HFFc6 (cell line): Measurements from ENCODE around the gene OLFML2B. TPM values are rescaled to one million over a fixed set of nuclear protein-coding genes. Genes with fewer than 3 reads are reported as not detected.

Experiments
- DNase-seq: peaks from one replicate; pipeline ENCODE4 v3.0.0-alpha.2; 2018
- H3K27ac Mint-ChIP-seq: 2 replicates; pipeline ENCODE4 v1.8.0; 2020; ENCODE audit warnings: mild to moderate bottlenecking, mixed read lengths
- H3K27me3 Mint-ChIP-seq: 2 replicates; pipeline ENCODE4 v1.8.0; 2021; ENCODE audit warnings: mild to moderate bottlenecking, moderate library complexity, mixed read lengths; ENCODE audit not compliant: insufficient read depth
- H3K36me3 Mint-ChIP-seq: 2 replicates; pipeline ENCODE4 v1.8.0; 2021; ENCODE audit warnings: low read depth, mixed read lengths
- H3K4me1 Mint-ChIP-seq: 2 replicates; pipeline ENCODE4 v1.8.0; 2020; ENCODE audit warnings: low read depth, mixed read lengths
- H3K4me3 Mint-ChIP-seq: 2 replicates; pipeline ENCODE4 v1.8.0; 2020; ENCODE audit warnings: mild to moderate bottlenecking, moderate library complexity, mixed read lengths
- H3K9me3 Mint-ChIP-seq: 2 replicates; pipeline ENCODE4 v1.8.0; 2020; ENCODE audit warnings: mild to moderate bottlenecking, mixed read lengths
- total RNA-seq, 6 experiments: library from RNA; stranded (reverse); fragmentation: NEBNext Ultra II Directional; extraction: Animal tissue kit (Norgen Biotek cat#: 25700); gene quantifications; 2 replicates in 1 of 6; 3 replicates in 5 of 6; pipeline ENCODE4 v1.2.3, GENCODE V29; 2021
- TF ChIP-seq, protein P1 (sequence below): fragments of 200-600 bp; sonication (generic); IDR thresholded peaks from 2 replicates; pipeline ENCODE4 v1.5.0; 2021; ENCODE audit warnings: antibody characterized with exemption, mild to moderate bottlenecking

Gene OLFML2B
- total RNA-seq, 6 experiments from 2014 or later = 4.9 to 9.1 (median 7.0) TPM

GRCh38 chr1:162013289-162013688, 10.4 kb downstream of the OLFML2B start:
- H3K9me3 Mint-ChIP-seq = peaks cover 3% of the 10 kb centered on the region; the same call in 1 of the 2 replicates
- H3K27me3 Mint-ChIP-seq = peaks cover 5% of the 10 kb centered on the region

GRCh38 chr1:162011337-162012012, 12.2 kb downstream of the OLFML2B start:
- Mint-ChIP-seq H3K4me3 (no peak overlapping the region), H3K27me3 (peaks cover 5% of the 10 kb centered on the region), H3K4me1 (no peaks in the 10 kb centered on the region; the same call in 1 of the 2 replicates), H3K36me3 (peaks cover 13% of the 10 kb centered on the region), H3K27ac (no peak overlapping the region), H3K9me3 (peaks cover 3% of the 10 kb centered on the region; the same call in 1 of the 2 replicates)
- DNase-seq = no peak
- TF ChIP-seq, protein P1, sequence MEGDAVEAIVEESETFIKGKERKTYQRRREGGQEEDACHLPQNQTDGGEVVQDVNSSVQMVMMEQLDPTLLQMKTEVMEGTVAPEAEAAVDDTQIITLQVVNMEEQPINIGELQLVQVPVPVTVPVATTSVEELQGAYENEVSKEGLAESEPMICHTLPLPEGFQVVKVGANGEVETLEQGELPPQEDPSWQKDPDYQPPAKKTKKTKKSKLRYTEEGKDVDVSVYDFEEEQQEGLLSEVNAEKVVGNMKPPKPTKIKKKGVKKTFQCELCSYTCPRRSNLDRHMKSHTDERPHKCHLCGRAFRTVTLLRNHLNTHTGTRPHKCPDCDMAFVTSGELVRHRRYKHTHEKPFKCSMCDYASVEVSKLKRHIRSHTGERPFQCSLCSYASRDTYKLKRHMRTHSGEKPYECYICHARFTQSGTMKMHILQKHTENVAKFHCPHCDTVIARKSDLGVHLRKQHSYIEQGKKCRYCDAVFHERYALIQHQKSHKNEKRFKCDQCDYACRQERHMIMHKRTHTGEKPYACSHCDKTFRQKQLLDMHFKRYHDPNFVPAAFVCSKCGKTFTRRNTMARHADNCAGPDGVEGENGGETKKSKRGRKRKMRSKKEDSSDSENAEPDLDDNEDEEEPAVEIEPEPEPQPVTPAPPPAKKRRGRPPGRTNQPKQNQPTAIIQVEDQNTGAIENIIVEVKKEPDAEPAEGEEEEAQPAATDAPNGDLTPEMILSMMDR = no peak

More at GRCh38 chr1:162013289-162013688, 10.4 kb downstream of the OLFML2B start:
- TF ChIP-seq, protein P1 = no peak
- Mint-ChIP-seq H3K4me3 (no peak overlapping the region), H3K27ac (no peak overlapping the region), H3K36me3 (peaks cover 20% of the 10 kb centered on the region), H3K4me1 (no peaks in the 10 kb centered on the region; the same call in 1 of the 2 replicates)
- no peak for DNase-seq

- H3K27ac Mint-ChIP-seq = no peak overlapping the region
- TF ChIP-seq, protein P1 = no peak
- H3K36me3 Mint-ChIP-seq = peaks cover 13% of the 10 kb centered on the region
- H3K27me3 Mint-ChIP-seq = peaks cover 3% of the 10 kb centered on the region
- DNase-seq = no peak
- peaks cover 3% of the 10 kb centered on the region; the same call in 1 of the 2 replicates for H3K9me3 Mint-ChIP-seq
- no peaks in the 10 kb centered on the region; the same call in 1 of the 2 replicates for H3K4me1 Mint-ChIP-seq
- no peak overlapping the region for H3K4me3 Mint-ChIP-seq
Measured at GRCh38 chr1:162010175-162010506, 13.5 kb downstream of the OLFML2B start.

GRCh38 chr1:162009501-162010174, 14.0 kb downstream of the OLFML2B start:
- H3K4me3 Mint-ChIP-seq = no peak overlapping the region
- H3K27me3 Mint-ChIP-seq = peaks cover 3% of the 10 kb centered on the region
- peaks cover 5% of the 10 kb centered on the region for H3K4me1 Mint-ChIP-seq
- TF ChIP-seq, protein P1 = no peak
- peaks cover 13% of the 10 kb centered on the region for H3K36me3 Mint-ChIP-seq
- DNase-seq = no peak
- H3K27ac Mint-ChIP-seq = no peak overlapping the region
- peaks cover 3% of the 10 kb centered on the region; the same call in 1 of the 2 replicates for H3K9me3 Mint-ChIP-seq

DNA sequence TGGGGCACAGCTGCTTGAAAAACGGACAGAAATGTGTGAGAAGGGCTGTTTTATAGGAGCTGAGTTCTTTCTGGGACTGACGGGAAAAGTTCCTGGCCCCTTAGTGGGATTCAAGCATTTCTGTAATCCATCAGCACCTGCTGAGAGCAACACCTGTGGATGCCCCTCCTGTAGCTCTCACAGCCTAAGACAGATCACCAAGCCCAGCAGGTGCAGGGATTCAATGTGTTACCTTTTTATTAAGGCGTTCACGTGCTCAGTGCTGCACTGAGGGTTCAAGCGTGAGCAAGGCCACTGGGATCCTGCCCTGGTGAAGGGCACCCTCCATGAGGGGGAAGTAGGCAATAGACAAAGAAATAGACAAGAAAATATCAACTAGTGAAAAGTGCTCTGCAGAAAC, 14.9 kb downstream of the OLFML2B start:
- Mint-ChIP-seq H3K4me1 (peaks cover 13% of the 10 kb centered on the region), H3K9me3 (no peaks in the 10 kb centered on the region; the same call in 1 of the 2 replicates), H3K27me3 (peaks cover 3% of the 10 kb centered on the region), H3K4me3 (no peak overlapping the region), H3K27ac (no peak overlapping the region), H3K36me3 (peaks cover 5% of the 10 kb centered on the region)
- TF ChIP-seq, protein P1 = no peak
- DNase-seq = no peak
